ENCODE data around the gene OR6J1. TPM values are rescaled to one million over a fixed set of nuclear protein-coding genes. Genes with fewer than 3 reads are reported as not detected.

Gene OR6J1
- total and polyA plus RNA-seq, 2 of the 13 experiments (the other 11 are each of a cell fraction or from before 2014, with no cell fraction given) = not detected

GRCh38 chr14:22599349-22599748 lies 44.8 kb downstream of the OR6J1 start (continued):
- TF ChIP-seq ZNF891 (CRISPR knock-in tag; IDR thresholded peaks at IDR 0.05) (no peak), PRMT3 (CRISPR knock-in tag; IDR thresholded peaks at IDR 0.05; ENCODE audit: borderline replicate concordance, low read depth) (no peak), ZBTB7B (CRISPR knock-in tag; IDR thresholded peaks at IDR 0.05) (no peak), GPN1 (CRISPR knock-in tag; IDR thresholded peaks at IDR 0.05; ENCODE audit: borderline replicate concordance) (no peak), ZNF430 (CRISPR knock-in tag; IDR thresholded peaks at IDR 0.05) (no peak), ZNF138 (CRISPR knock-in tag; IDR thresholded peaks at IDR 0.05; ENCODE audit: low read depth) (no peak), MIER3 (CRISPR knock-in tag; IDR thresholded peaks at IDR 0.05; ENCODE audit: borderline replicate concordance) (no peak), ZBTB42 (CRISPR knock-in tag; IDR thresholded peaks at IDR 0.05) (no peak)
- TF ChIP-seq, protein P1, sequence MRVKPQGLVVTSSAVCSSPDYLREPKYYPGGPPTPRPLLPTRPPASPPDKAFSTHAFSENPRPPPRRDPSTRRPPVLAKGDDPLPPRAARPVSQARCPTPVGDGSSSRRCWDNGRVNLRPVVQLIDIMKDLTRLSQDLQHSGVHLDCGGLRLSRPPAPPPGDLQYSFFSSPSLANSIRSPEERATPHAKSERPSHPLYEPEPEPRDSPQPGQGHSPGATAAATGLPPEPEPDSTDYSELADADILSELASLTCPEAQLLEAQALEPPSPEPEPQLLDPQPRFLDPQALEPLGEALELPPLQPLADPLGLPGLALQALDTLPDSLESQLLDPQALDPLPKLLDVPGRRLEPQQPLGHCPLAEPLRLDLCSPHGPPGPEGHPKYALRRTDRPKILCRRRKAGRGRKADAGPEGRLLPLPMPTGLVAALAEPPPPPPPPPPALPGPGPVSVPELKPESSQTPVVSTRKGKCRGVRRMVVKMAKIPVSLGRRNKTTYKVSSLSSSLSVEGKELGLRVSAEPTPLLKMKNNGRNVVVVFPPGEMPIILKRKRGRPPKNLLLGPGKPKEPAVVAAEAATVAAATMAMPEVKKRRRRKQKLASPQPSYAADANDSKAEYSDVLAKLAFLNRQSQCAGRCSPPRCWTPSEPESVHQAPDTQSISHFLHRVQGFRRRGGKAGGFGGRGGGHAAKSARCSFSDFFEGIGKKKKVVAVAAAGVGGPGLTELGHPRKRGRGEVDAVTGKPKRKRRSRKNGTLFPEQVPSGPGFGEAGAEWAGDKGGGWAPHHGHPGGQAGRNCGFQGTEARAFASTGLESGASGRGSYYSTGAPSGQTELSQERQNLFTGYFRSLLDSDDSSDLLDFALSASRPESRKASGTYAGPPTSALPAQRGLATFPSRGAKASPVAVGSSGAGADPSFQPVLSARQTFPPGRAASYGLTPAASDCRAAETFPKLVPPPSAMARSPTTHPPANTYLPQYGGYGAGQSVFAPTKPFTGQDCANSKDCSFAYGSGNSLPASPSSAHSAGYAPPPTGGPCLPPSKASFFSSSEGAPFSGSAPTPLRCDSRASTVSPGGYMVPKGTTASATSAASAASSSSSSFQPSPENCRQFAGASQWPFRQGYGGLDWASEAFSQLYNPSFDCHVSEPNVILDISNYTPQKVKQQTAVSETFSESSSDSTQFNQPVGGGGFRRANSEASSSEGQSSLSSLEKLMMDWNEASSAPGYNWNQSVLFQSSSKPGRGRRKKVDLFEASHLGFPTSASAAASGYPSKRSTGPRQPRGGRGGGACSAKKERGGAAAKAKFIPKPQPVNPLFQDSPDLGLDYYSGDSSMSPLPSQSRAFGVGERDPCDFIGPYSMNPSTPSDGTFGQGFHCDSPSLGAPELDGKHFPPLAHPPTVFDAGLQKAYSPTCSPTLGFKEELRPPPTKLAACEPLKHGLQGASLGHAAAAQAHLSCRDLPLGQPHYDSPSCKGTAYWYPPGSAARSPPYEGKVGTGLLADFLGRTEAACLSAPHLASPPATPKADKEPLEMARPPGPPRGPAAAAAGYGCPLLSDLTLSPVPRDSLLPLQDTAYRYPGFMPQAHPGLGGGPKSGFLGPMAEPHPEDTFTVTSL (CRISPR knock-in tag; IDR thresholded peaks at IDR 0.05; ENCODE audit: borderline replicate concordance) = no peak
